HEK293T (cell line): ENCODE measurements around the gene S100A3.

Experiments
- CTCF ChIA-PET: fragments of 350-600 bp; formaldehyde crosslinking; extraction: SDS; loops from one replicate; lab custom pipeline; 2021; ENCODE audit warnings: antibody characterized with exemption, inconsistent platforms; lab: Yijun Ruan, JAX
- POLR2A ChIA-PET: fragments of 350-600 bp; formaldehyde crosslinking; extraction: SDS; loops from one replicate; lab custom pipeline; 2020; ENCODE audit warnings: antibody characterized with exemption, inconsistent platforms; lab: Yijun Ruan, JAX
- DNase-seq: peaks from one replicate; pipeline ENCODE4 v3.0.0; 2012; ENCODE audit warnings: mixed read lengths; ENCODE audit errors: extremely low spot score
- ARNT ChIP-seq: fragments of 450-650 bp; IDR thresholded peaks from 2 replicates; pipeline ENCODE4 v1.6.1; 2017; ENCODE audit warnings: mild to moderate bottlenecking
- BHLHE40 ChIP-seq: fragments of 450-650 bp; IDR thresholded peaks from 2 replicates; pipeline ENCODE4 v1.6.1; 2016; ENCODE audit warnings: mild to moderate bottlenecking, moderate library complexity, borderline replicate concordance
- CTBP1 ChIP-seq: fragments of 450-650 bp; IDR thresholded peaks from 2 replicates; pipeline ENCODE4 v1.6.1; 2016; ENCODE audit warnings: borderline replicate concordance
- ELF4 ChIP-seq: fragments of 450-650 bp; IDR thresholded peaks from 2 replicates; pipeline ENCODE4 v1.6.1; 2017; ENCODE audit warnings: antibody characterized with exemption
- FOXA1 ChIP-seq: fragments of 450-650 bp; IDR thresholded peaks from 2 replicates; pipeline ENCODE4 v1.6.1; 2016; ENCODE audit warnings: mild to moderate bottlenecking
- FOXK2 ChIP-seq: fragments of 450-650 bp; IDR thresholded peaks from 2 replicates; pipeline ENCODE4 v1.6.1; 2016; ENCODE audit warnings: mild to moderate bottlenecking
- FOXM1 ChIP-seq: fragments of 450-650 bp; IDR thresholded peaks from 2 replicates; pipeline ENCODE4 v1.6.1; 2017; ENCODE audit warnings: mild to moderate bottlenecking, borderline replicate concordance
- HDGF ChIP-seq: fragments of 450-650 bp; IDR thresholded peaks from 2 replicates; pipeline ENCODE4 v1.6.1; 2017; ENCODE audit warnings: antibody characterized with exemption, borderline replicate concordance
- L3MBTL2 ChIP-seq: fragments of 450-650 bp; conservative IDR thresholded peaks from 2 replicates; pipeline ENCODE4 v1.6.1; 2016; ENCODE audit warnings: mild to moderate bottlenecking
- LEF1 ChIP-seq: fragments of 450-650 bp; IDR thresholded peaks from 2 replicates; pipeline ENCODE4 v1.6.1; 2017; ENCODE audit warnings: mild to moderate bottlenecking, borderline replicate concordance
- NFRKB ChIP-seq: fragments of 450-650 bp; IDR thresholded peaks from 2 replicates; pipeline ENCODE4 v1.6.1; 2016; ENCODE audit warnings: mild to moderate bottlenecking, moderate library complexity
- SP1 ChIP-seq: fragments of 450-650 bp; IDR thresholded peaks from 2 replicates; pipeline ENCODE4 v1.6.1; 2017
- SUZ12 ChIP-seq: fragments of 450-650 bp; IDR thresholded peaks from 2 replicates; pipeline ENCODE4 v1.6.1; 2016; ENCODE audit warnings: mild to moderate bottlenecking
- TARDBP ChIP-seq: fragments of 450-650 bp; IDR thresholded peaks from 2 replicates; pipeline ENCODE4 v1.6.1; 2016
- ZNF384 ChIP-seq: fragments of 450-650 bp; IDR thresholded peaks from 2 replicates; pipeline ENCODE4 v1.6.1; 2016
- TF ChIP-seq, protein P1 (sequence below): fragments of 450-650 bp; IDR thresholded peaks from 2 replicates; pipeline ENCODE4 v1.6.1; 2016

The S100A3 gene

DNA sequence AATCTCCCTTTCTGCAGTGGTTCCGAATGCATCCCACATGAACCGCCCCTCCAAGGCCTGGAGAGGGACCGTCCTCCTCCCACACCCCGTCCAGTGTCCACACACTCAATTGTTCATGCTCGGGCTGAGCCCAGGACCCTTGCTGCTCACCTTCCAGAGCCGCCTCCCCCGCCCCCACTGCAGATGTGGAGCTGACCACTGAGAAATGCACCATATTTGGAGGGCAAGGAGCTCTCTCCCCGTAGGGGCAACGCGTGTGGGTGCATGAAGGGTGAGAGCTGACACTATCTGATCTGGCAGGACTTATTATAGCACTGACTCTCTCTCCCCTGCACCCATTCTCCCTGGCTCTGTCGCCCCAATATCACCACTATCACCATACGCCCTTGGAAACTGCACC, 4.0 kb upstream of the S100A3 start:
- ChIA-PET CTCF (interaction anchor here (1.1 to 1.3 kb wide), 2 partner anchors 43 kb away, joined by 3 read pairs; no protein-coding TSS in a partner anchor), POLR2A (interaction anchor here (1.1 to 2.0 kb wide), 2 partner anchors 13 to 81 kb away, joined by 4 to 5 read pairs; partner anchors contain the start of genes CHTOP and S100A2)
- DNase-seq: no peak
- no peak for TF ChIP-seq ZNF384
- no peak for TF ChIP-seq BHLHE40
- no peak for TF ChIP-seq FOXM1
- no peak for TF ChIP-seq TARDBP
- TF ChIP-seq SP1: no peak
- no peak for TF ChIP-seq FOXA1
- TF ChIP-seq ARNT: no peak
- TF ChIP-seq SUZ12: no peak
- TF ChIP-seq L3MBTL2: no peak
- no peak for TF ChIP-seq ELF4
- TF ChIP-seq NFRKB: no peak
- no peak for TF ChIP-seq HDGF

GRCh38 chr1:153552335-153552734, 3.3 kb upstream of the S100A3 start:
- POLR2A ChIA-PET: interaction anchor here (0.7 to 1.1 kb wide), 3 partner anchors 9 to 82 kb away, joined by 3 to 4 read pairs (median 4); partner anchors contain the start of gene CHTOP
- CTCF ChIA-PET: interaction anchor here (1.1 kb wide), 1 partner anchor 42 kb away, joined by 3 read pairs; no protein-coding TSS in a partner anchor
- TF ChIP-seq FOXK2 (no peak), LEF1 (no peak), FOXM1 (no peak), ARNT (no peak), CTBP1 (no peak), SUZ12 (no peak), NFRKB (no peak), ZNF384 (no peak), SP1 (no peak), HDGF (no peak), L3MBTL2 (no peak), ELF4 (no peak)
- DNase-seq: no peak

DNA sequence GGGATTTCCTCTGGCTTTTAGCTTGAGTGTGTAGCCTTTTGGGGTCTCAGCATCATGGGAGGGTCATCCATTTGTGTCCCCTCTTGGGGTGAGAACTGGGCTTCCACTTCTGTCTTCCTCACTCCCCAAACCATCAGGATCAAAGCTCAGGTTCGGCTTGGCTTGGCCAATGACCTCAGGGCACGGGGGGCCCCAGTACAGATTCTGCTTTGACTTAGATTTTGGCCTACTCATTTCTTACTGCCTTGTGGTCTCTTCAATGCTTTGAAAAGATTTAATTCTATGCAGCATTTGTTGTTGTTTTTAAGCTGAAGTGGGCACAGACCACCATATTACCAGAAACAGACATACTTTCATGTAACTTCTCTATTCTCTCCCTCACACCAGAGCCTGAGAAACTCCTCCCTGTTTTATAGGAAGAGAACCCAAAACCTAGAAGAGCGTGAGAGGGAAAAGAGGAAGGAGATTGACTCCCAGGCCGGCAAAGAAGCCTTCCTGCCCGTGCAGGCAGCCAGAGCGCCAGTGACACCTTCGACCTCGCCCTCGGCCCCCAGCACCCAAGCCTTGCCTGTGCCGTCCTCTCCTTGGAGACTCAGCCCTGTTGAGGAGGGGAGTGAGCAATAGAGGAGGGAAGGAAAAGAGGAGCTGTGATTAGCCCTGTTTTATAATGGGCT, 1.9 kb upstream of the S100A3 start:
- DNase-seq: no peak
- TF ChIP-seq L3MBTL2 (no peak), NFRKB (no peak), FOXA1 (no peak), CTBP1 (no peak), BHLHE40 (no peak), LEF1 (no peak), SP1 (no peak), ZNF384 (no peak), FOXK2 (no peak), FOXM1 (no peak), SUZ12 (no peak)
- ChIA-PET POLR2A (interaction anchor here (0.9 to 1.9 kb wide), 3 partner anchors 11 to 83 kb away, joined by 3 to 5 read pairs (median 5); partner anchors contain the start of genes CHTOP and S100A2), CTCF (interaction anchor here (1.2 to 2.0 kb wide), 2 partner anchors 17 to 18 kb away, joined by 3 to 11 read pairs; no protein-coding TSS in a partner anchor)

- DNase-seq: no peak
- CTCF ChIA-PET: interaction anchor here (0.9 to 2.0 kb wide), 3 partner anchors 17 to 18 kb away, joined by 3 to 11 read pairs (median 3); no protein-coding TSS in a partner anchor
- POLR2A ChIA-PET: interaction anchor here (0.9 to 1.9 kb wide), 3 partner anchors 12 to 84 kb away, joined by 3 to 5 read pairs (median 5); partner anchors contain the start of genes CHTOP and S100A2
- TF ChIP-seq NFRKB: no peak
- TF ChIP-seq L3MBTL2: no peak
- TF ChIP-seq SUZ12: no peak
- no peak for TF ChIP-seq ZNF384
- no peak for TF ChIP-seq SP1
- TF ChIP-seq CTBP1: no peak
- TF ChIP-seq, protein P1, sequence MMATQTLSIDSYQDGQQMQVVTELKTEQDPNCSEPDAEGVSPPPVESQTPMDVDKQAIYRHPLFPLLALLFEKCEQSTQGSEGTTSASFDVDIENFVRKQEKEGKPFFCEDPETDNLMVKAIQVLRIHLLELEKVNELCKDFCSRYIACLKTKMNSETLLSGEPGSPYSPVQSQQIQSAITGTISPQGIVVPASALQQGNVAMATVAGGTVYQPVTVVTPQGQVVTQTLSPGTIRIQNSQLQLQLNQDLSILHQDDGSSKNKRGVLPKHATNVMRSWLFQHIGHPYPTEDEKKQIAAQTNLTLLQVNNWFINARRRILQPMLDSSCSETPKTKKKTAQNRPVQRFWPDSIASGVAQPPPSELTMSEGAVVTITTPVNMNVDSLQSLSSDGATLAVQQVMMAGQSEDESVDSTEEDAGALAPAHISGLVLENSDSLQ: no peak
- no peak for TF ChIP-seq LEF1
- TF ChIP-seq TARDBP: no peak
- TF ChIP-seq FOXM1: no peak
- no peak for TF ChIP-seq ARNT
- no peak for TF ChIP-seq BHLHE40
These were observed 1.3 kb upstream of the S100A3 start for GRCh38 chr1:153550398-153550758.

DNA sequence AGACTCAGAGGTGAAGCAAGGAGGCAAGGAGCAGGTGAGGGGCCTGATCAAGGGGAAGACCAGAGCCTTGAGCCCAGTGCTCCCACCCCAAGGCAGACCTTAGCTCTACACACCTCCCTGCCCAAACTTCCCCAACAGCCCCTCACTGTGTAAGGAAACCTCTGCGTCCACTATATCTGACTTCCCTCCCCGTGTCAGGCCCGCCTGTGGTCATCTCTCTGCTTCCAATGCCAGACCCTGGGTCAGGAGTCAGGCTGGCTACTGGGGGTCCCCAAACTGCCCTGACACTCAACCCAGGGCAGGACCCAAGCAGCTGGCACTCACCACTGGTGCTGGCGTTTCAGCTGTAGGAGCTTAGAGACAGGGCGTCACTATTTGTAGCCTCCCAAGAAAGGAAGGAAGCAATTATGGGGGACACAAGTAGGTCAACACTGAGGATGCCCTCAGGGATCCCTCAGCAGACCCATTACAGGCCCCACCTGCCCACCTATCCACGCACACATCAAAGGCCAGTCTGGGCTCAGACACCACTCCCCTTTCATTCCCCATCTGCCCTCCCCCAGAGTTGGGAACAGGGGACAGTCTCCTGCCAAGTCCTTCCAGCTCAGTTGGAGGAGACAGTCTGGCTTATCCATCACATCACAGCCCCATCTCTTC, 811 bp upstream of the S100A3 start:
- DNase-seq: no peak
- no peak for TF ChIP-seq FOXA1
- no peak for TF ChIP-seq ARNT
- TF ChIP-seq FOXK2: no peak
- TF ChIP-seq NFRKB: no peak
- no peak for TF ChIP-seq L3MBTL2
- no peak for TF ChIP-seq BHLHE40
- no peak for TF ChIP-seq CTBP1
- no peak for TF ChIP-seq HDGF
- TF ChIP-seq ELF4: no peak
- no peak for TF ChIP-seq FOXM1
- TF ChIP-seq, protein P1: no peak
- TF ChIP-seq SP1: no peak
- no peak for TF ChIP-seq LEF1
- no peak for TF ChIP-seq TARDBP
- no peak for TF ChIP-seq SUZ12
- TF ChIP-seq ZNF384: no peak
- CTCF ChIA-PET: interaction anchor here (0.9 to 2.0 kb wide), 3 partner anchors 16 to 18 kb away, joined by 3 to 11 read pairs (median 3); no protein-coding TSS in a partner anchor
- POLR2A ChIA-PET: interaction anchor here (1.8 to 1.9 kb wide), 2 partner anchors 16 to 84 kb away, joined by 5 read pairs; partner anchors contain the start of genes CHTOP and S100A2
